Measurements from ENCODE around the gene MDM4.

- TF ChIP-seq CTCF (IDR thresholded peaks at IDR 0.05) = no peak
- no peak for TF ChIP-seq POLR2A (IDR thresholded peaks at IDR 0.05)
These were observed 71.4 kb downstream of the MDM4 start for GRCh38 chr1:204587621-204588020.
